WTC11 (cell line): Measurements from ENCODE around the gene UVRAG. TPM values are rescaled to one million over a fixed set of nuclear protein-coding genes. Genes with fewer than 3 reads are reported as not detected.
A peak's percentile ranks its signal among the peaks of the same experiment; 100 is the strongest.

Experiments
- ATAC-seq: fragments of 200-7000 bp; cut with Tn5 transposase; 2 replicates; pipeline ENCODE4 v1.10.0; 2021; ENCODE audit warnings: mild to moderate bottlenecking, moderate library complexity
- CTCF ChIA-PET: fragments of 300-600 bp; sonication (Branson Sonifier 250); formaldehyde crosslinking; loops from one replicate; lab custom pipeline; 2021; ENCODE audit warnings: antibody characterized with exemption; lab: Charles Lee
- POLR2A ChIA-PET: fragments of 350-600 bp; sonication (Branson Sonifier 250); formaldehyde crosslinking; loops from one replicate; lab custom pipeline; 2021; ENCODE audit warnings: antibody characterized with exemption; lab: Charles Lee
- DNase-seq: peaks from one replicate; pipeline ENCODE4 v3.0.0; 2021; ENCODE audit warnings: low spot score
- H3K27ac Mint-ChIP-seq: 2 replicates; pipeline ENCODE4 v1.8.0; 2021; ENCODE audit warnings: mixed read lengths
- H3K27me3 Mint-ChIP-seq: 2 replicates; pipeline ENCODE4 v1.8.0; 2021; ENCODE audit warnings: low read depth, mild to moderate bottlenecking, moderate library complexity, mixed read lengths
- H3K36me3 Mint-ChIP-seq: 2 replicates; pipeline ENCODE4 v1.8.0; 2021; ENCODE audit warnings: mixed read lengths
- H3K4me1 Mint-ChIP-seq: 2 replicates; pipeline ENCODE4 v1.8.0; 2022; ENCODE audit warnings: mixed read lengths
- H3K4me3 Mint-ChIP-seq: 2 replicates; pipeline ENCODE4 v1.8.0; 2021; ENCODE audit warnings: mild to moderate bottlenecking, moderate library complexity, mixed read lengths
- H3K9me3 Mint-ChIP-seq: 2 replicates; pipeline ENCODE4 v1.8.0; 2021; ENCODE audit warnings: mixed read lengths
- AFF4 ChIP-seq: sonication (generic); formaldehyde crosslinking; IDR thresholded peaks from 2 replicates; pipeline ENCODE4 v1.8.1; 2023; ENCODE audit warnings: mild to moderate bottlenecking, missing genetic modification reagents, borderline replicate concordance
- ATF1 ChIP-seq: sonication (generic); formaldehyde crosslinking; IDR thresholded peaks from 2 replicates; pipeline ENCODE4 v1.8.1; 2023; ENCODE audit warnings: mild to moderate bottlenecking, moderate library complexity, missing genetic modification reagents
- CDX4 ChIP-seq: fragments of 250-450 bp; sonication (Bioruptor Pico); IDR thresholded peaks from 2 replicates; pipeline ENCODE4 v1.9.0; 2021; ENCODE audit warnings: moderate library complexity, mild to moderate bottlenecking, inconsistent platforms, borderline replicate concordance
- E2F5 ChIP-seq: sonication (generic); formaldehyde crosslinking; IDR thresholded peaks from 2 replicates; pipeline ENCODE4 v1.8.1; 2022; ENCODE audit warnings: mild to moderate bottlenecking, moderate library complexity, missing genetic modification reagents
- FOXP4 ChIP-seq: sonication (generic); formaldehyde crosslinking; IDR thresholded peaks from 2 replicates; pipeline ENCODE4 v1.8.0; 2022; ENCODE audit warnings: mild to moderate bottlenecking, missing genetic modification reagents
- GABPB1 ChIP-seq: sonication (generic); formaldehyde crosslinking; IDR thresholded peaks from 2 replicates; pipeline ENCODE4 v1.8.1; 2023; ENCODE audit warnings: mild to moderate bottlenecking, missing genetic modification reagents
- KAT7 ChIP-seq: sonication (generic); formaldehyde crosslinking; IDR thresholded peaks from 2 replicates; pipeline ENCODE4 v1.8.1; 2023; ENCODE audit warnings: missing genetic modification reagents, mild to moderate bottlenecking, borderline replicate concordance
- MAX ChIP-seq: sonication (generic); formaldehyde crosslinking; IDR thresholded peaks from 2 replicates; pipeline ENCODE4 v1.8.0; 2022; ENCODE audit warnings: mild to moderate bottlenecking, missing genetic modification reagents
- NFYB ChIP-seq: sonication (generic); formaldehyde crosslinking; conservative IDR thresholded peaks from 2 replicates; pipeline ENCODE4 v1.8.0; 2022; ENCODE audit warnings: low read depth, missing genetic modification reagents
- PRDM15 ChIP-seq: sonication (generic); formaldehyde crosslinking; IDR thresholded peaks from 2 replicates; pipeline ENCODE4 v1.8.0; 2022; ENCODE audit warnings: missing genetic modification reagents
- PRRX2 ChIP-seq: fragments of 250-450 bp; sonication (Bioruptor Pico); IDR thresholded peaks from 2 replicates; pipeline ENCODE4 v1.8.0; 2021; ENCODE audit warnings: mild to moderate bottlenecking
- ZBTB21 ChIP-seq: sonication (generic); formaldehyde crosslinking; IDR thresholded peaks from 2 replicates; pipeline ENCODE4 v1.8.1; 2023; ENCODE audit warnings: mild to moderate bottlenecking, missing genetic modification reagents, borderline replicate concordance
- ZNF263 ChIP-seq: sonication (generic); formaldehyde crosslinking; IDR thresholded peaks from 2 replicates; pipeline ENCODE4 v1.8.1; 2022; ENCODE audit warnings: low read depth, mild to moderate bottlenecking, moderate library complexity, missing genetic modification reagents
- ZNF281 ChIP-seq: sonication (generic); formaldehyde crosslinking; IDR thresholded peaks from 2 replicates; pipeline ENCODE4 v1.8.0; 2023; ENCODE audit warnings: mild to moderate bottlenecking, missing genetic modification reagents
- ZSCAN18 ChIP-seq: fragments of 250-450 bp; sonication (Bioruptor Pico); IDR thresholded peaks from 2 replicates; pipeline ENCODE4 v2.1.2; 2022; ENCODE audit warnings: mild to moderate bottlenecking, moderate library complexity
- total RNA-seq: library from RNA; stranded (reverse); gene quantifications from 3 replicates; pipeline ENCODE4 v1.2.3, GENCODE V29; 2021

UVRAG gene
- total RNA-seq, 1 experiment from 2014 or later, result 14.5 TPM

GRCh38 chr11:76119779-76120178 is 304.8 kb downstream of the UVRAG start:
- TF ChIP-seq GABPB1 (CRISPR knock-in tag) (no peak), FOXP4 (CRISPR knock-in tag) (no peak), MAX (no peak), PRDM15 (CRISPR knock-in tag) (no peak), AFF4 (CRISPR knock-in tag) (no peak), CDX4 (CRISPR knock-in tag) (no peak), ZBTB21 (CRISPR knock-in tag) (no peak), NFYB (CRISPR knock-in tag) (no peak), E2F5 (CRISPR knock-in tag) (no peak), PRRX2 (CRISPR knock-in tag) (no peak), KAT7 (CRISPR knock-in tag) (no peak)
- TF ChIP-seq, all 79 proteins: peak for 0
- H3K27ac Mint-ChIP-seq, result no peak overlapping the region
- no peaks in the 10 kb centered on the region for H3K9me3 Mint-ChIP-seq
- POLR2A ChIA-PET, result no interaction called here
- ATAC-seq, result no peak
- no peak for DNase-seq
- CTCF ChIA-PET, result interaction anchor here (1.5 to 3.8 kb wide), 3 partner anchors 32 to 223 kb away, joined by 5 to 31 read pairs (median 16); no protein-coding TSS in a partner anchor
- no peaks in the 10 kb centered on the region for H3K36me3 Mint-ChIP-seq
- H3K27me3 Mint-ChIP-seq, result no peaks in the 10 kb centered on the region
- H3K4me1 Mint-ChIP-seq, result peaks cover 7% of the 10 kb centered on the region
- H3K4me3 Mint-ChIP-seq, result no peak overlapping the region

- Mint-ChIP-seq H3K27ac (no peak overlapping the region; the same call in 1 of the 2 replicates), H3K9me3 (no peaks in the 10 kb centered on the region), H3K4me1 (peaks cover 7% of the 10 kb centered on the region), H3K36me3 (no peaks in the 10 kb centered on the region), H3K27me3 (no peaks in the 10 kb centered on the region), H3K4me3 (no peak overlapping the region)
- ATAC-seq (peak; percentile 87), DNase-seq (no peak)
- CTCF ChIA-PET, result interaction anchor here (0.8 to 3.8 kb wide), 5 partner anchors 10 to 199 kb away, joined by 3 to 31 read pairs (median 4); no protein-coding TSS in a partner anchor
- POLR2A ChIA-PET, result interaction anchor here (0.6 kb wide), 1 partner anchor 25 kb away, joined by 10 read pairs; no protein-coding TSS in a partner anchor
- no peak for TF ChIP-seq ATF1 (CRISPR knock-in tag)
- no peak for TF ChIP-seq ZSCAN18
- no peak for TF ChIP-seq ZNF263 (CRISPR knock-in tag)
- no peak for TF ChIP-seq ZNF281 (CRISPR knock-in tag)
These were observed 305.6 kb downstream of the UVRAG start for GRCh38 chr11:76120513-76121101.
